GM21381 (cell line): ENCODE results near the gene MYH9.

ENCODE experiments used
- ATAC-seq: cut with Tn5 transposase; IDR thresholded peaks from one replicate; pipeline ENCODE4 v1.9.1; 2021; ENCODE audit warnings: mild to moderate bottlenecking, moderate library complexity; ENCODE audit not compliant: unreplicated experiment

Gene MYH9

GRCh38 chr22:36351921-36352802, 35.6 kb downstream of the MYH9 start:
- ATAC-seq, result no peak

GRCh38 chr22:36350751-36351594, 36.8 kb downstream of the MYH9 start:
- ATAC-seq, result no peak

GRCh38 chr22:36349726-36350125, 38.0 kb downstream of the MYH9 start:
- ATAC-seq, result no peak

GRCh38 chr22:36348760-36349159, 39.0 kb downstream of the MYH9 start:
- ATAC-seq, result no peak

GRCh38 chr22:36347094-36347493, 40.7 kb downstream of the MYH9 start:
- no peak for ATAC-seq

- no peak for ATAC-seq
Observed at GRCh38 chr22:36344106-36344827, 43.5 kb downstream of the MYH9 start.

GRCh38 chr22:36343720-36344105, 44.1 kb downstream of the MYH9 start:
- ATAC-seq, result no peak

GRCh38 chr22:36343070-36343719, 44.6 kb downstream of the MYH9 start:
- no peak for ATAC-seq

GRCh38 chr22:36341640-36342041, 46.1 kb downstream of the MYH9 start:
- no peak for ATAC-seq

GRCh38 chr22:36340621-36341020, 47.1 kb downstream of the MYH9 start:
- no peak for ATAC-seq

- no peak for ATAC-seq
Observed at GRCh38 chr22:36339171-36340065, 48.3 kb downstream of the MYH9 start.

GRCh38 chr22:36337365-36338130, 50.2 kb downstream of the MYH9 start:
- no peak for ATAC-seq

- ATAC-seq, result no peak
Observed at GRCh38 chr22:36336246-36337182, 51.3 kb downstream of the MYH9 start.

- no peak for ATAC-seq
Observed at GRCh38 chr22:36335621-36336020, 52.1 kb downstream of the MYH9 start.

GRCh38 chr22:36334821-36335603, 52.8 kb downstream of the MYH9 start:
- no peak for ATAC-seq

GRCh38 chr22:36334081-36334820, 53.5 kb downstream of the MYH9 start:
- ATAC-seq, result no peak
